A549 (cell line): ENCODE measurements around the gene LSP1. TPM values are rescaled to one million over a fixed set of nuclear protein-coding genes. Genes with fewer than 3 reads are reported as not detected.
"Not testable (repeated sequence)": the region's sequence is repeated elsewhere in the genome, so short reads cannot be mapped to it uniquely, and the experiment has no call there.

Source experiments
- ATAC-seq, 2 experiments: fragments of 200-7000 bp in 1 of 2; fragments of >200 bp in 1 of 2; cut with Nextera tagmentation in 1 of 2; cut with Tn5 transposase in 1 of 2; 3 replicates each; pipeline versions ENCODE4 v1.8.0 to v1.9.1; 2018 to 2020; ENCODE audit warnings: mild to moderate bottlenecking in 1 of 2, moderate library complexity in 1 of 2
- CTCF ChIA-PET: fragments of 300-600 bp; sonication (Branson Sonifier 250); formaldehyde crosslinking; extraction: SDS; loops from one replicate; lab custom pipeline; 2021; ENCODE audit warnings: antibody characterized with exemption, inconsistent platforms; lab: Yijun Ruan, JAX
- POLR2A ChIA-PET: fragments of 350-600 bp; formaldehyde crosslinking; extraction: SDS; loops from one replicate; lab custom pipeline; 2021; ENCODE audit warnings: antibody characterized with exemption, inconsistent platforms; lab: Yijun Ruan, JAX
- DNase-seq, 2 experiments: peaks; one replicate each; pipeline versions ENCODE4 v3.0.0 to v3.0.0-alpha.2; 2011 to 2016; ENCODE audit warnings: low read depth in 1 of 2, low spot score in 1 of 2
- FAIRE-seq: peaks from 2 replicates; lab custom pipeline; 2011; peaks lifted over from hg19 to GRCh38; lab: Jason Lieb, UNC
- H3K27ac ChIP-seq, 2 experiments: fragments of >200 bp; sonication (Bioruptor Twin); formaldehyde crosslinking; 3 replicates each; pipeline ENCODE4 v1.5.1; 2016 to 2017
- H3K4me1 ChIP-seq: fragments of >200 bp; sonication (Bioruptor Twin); formaldehyde crosslinking; 3 replicates; pipeline ENCODE4 v1.6.1; 2016
- H3K4me2 ChIP-seq: fragments of >200 bp; sonication (Bioruptor Twin); formaldehyde crosslinking; 3 replicates; pipeline ENCODE4 v1.6.1; 2016
- H3K4me3 ChIP-seq: fragments of >200 bp; sonication (Bioruptor Twin); formaldehyde crosslinking; 3 replicates; pipeline ENCODE4 v1.5.1; 2016
- H3K9me3 ChIP-seq: fragments of >200 bp; sonication (Bioruptor Twin); formaldehyde crosslinking; 3 replicates; pipeline ENCODE4 v1.6.1; 2016
- BHLHE40 ChIP-seq: IDR thresholded peaks from 2 replicates; pipeline ENCODE4 v1.6.1; 2012; ENCODE audit warnings: low read depth, low read length, inconsistent platforms
- EHF ChIP-seq: fragments of 250-450 bp; sonication (Bioruptor Pico); IDR thresholded peaks from 2 replicates; pipeline ENCODE4 v1.5.0; 2020; ENCODE audit warnings: mild to moderate bottlenecking
- EHMT2 ChIP-seq: fragments of 200-600 bp; sonication (generic); IDR thresholded peaks from 2 replicates; pipeline ENCODE4 v1.6.1; 2016; ENCODE audit warnings: antibody characterized with exemption, low read depth, mild to moderate bottlenecking, moderate library complexity
- ELK1 ChIP-seq: fragments of 150-350 bp; IDR thresholded peaks from 2 replicates; pipeline ENCODE4 v1.6.1; 2014; ENCODE audit warnings: low read depth, mild to moderate bottlenecking, low read length
- FOXS1 ChIP-seq: fragments of 250-450 bp; sonication (Bioruptor Pico); IDR thresholded peaks from 2 replicates; pipeline ENCODE4 v1.5.0; 2020; ENCODE audit warnings: mild to moderate bottlenecking, moderate library complexity
- HES2 ChIP-seq: fragments of >200 bp; sonication (Bioruptor Twin); formaldehyde crosslinking; IDR thresholded peaks from 2 replicates; pipeline ENCODE4 v1.6.1; 2016
- MAFK ChIP-seq: fragments of 450-650 bp; IDR thresholded peaks from 2 replicates; pipeline ENCODE4 v1.6.1; 2014; ENCODE audit not compliant: partially characterized antibody
- MAX ChIP-seq: IDR thresholded peaks from 2 replicates; pipeline ENCODE4 v1.6.1; 2012
- PBX3 ChIP-seq: IDR thresholded peaks from 2 replicates; pipeline ENCODE4 v1.6.1; 2012
- RNF2 ChIP-seq: fragments of 200-600 bp; sonication (generic); IDR thresholded peaks from 2 replicates; pipeline ENCODE4 v1.6.1; 2016; ENCODE audit warnings: low read depth, mild to moderate bottlenecking, antibody characterized with exemption, moderate library complexity, borderline replicate concordance
- ZFP36 ChIP-seq: fragments of 450-650 bp; IDR thresholded peaks from 2 replicates; pipeline ENCODE4 v1.6.1; 2014; ENCODE audit warnings: borderline replicate concordance; ENCODE audit not compliant: partially characterized antibody
- WGBS: methylation state at CpG from one replicate; pipeline ENCODE4 v1.1.6; 2017; ENCODE audit errors: missing lambda C conversion rate; 5-methylcytosine and 5-hydroxymethylcytosine counted together
- polyA plus RNA-seq, 4 experiments: library from polyadenylated mRNA; depleted of rRNA in 3 of 4; stranded (reverse); fragments of >200 nt; fragmentation: RNase III in 1 of 4; extraction: RNeasy Plus Mini Kit Qiagen cat#74134 plus additional on column Dnase treatment in 1 of 4; gene quantifications; 2 replicates in 3 of 4; 3 replicates in 1 of 4; pipeline ENCODE4 v1.2.3, GENCODE V29; 2011 to 2017

The LSP1 gene
- polyA plus RNA-seq, 2 of the 4 experiments (the other 2 are of a cell fraction): 0.67 to 3.5 TPM

- ATAC-seq: no peak
- no peak for DNase-seq
- H3K4me2 ChIP-seq: no peak overlapping the region
- H3K4me3 ChIP-seq: no peak overlapping the region
- H3K4me1 ChIP-seq: no peaks in the 10 kb centered on the region
- ChIA-PET POLR2A (no interaction called here), CTCF (interaction anchor here (0.8 to 10.1 kb wide), 9 partner anchors 9 to 279 kb away, joined by 3 to 334 read pairs (median 4); partner anchors contain the start of gene TNNT3)
- no peak for FAIRE-seq
- WGBS: 35% methylated on average over 5 of the region's 5 CpGs
- H3K9me3 ChIP-seq: no peaks in the 10 kb centered on the region
- TF ChIP-seq EHMT2 (no peak), RNF2 (no peak)
- no peak overlapping the region for H3K27ac ChIP-seq
Observed at GRCh38 chr11:1884303-1884700, 31.4 kb downstream of the LSP1 start.

GRCh38 chr11:1886551-1886950 lies 33.7 kb downstream of the LSP1 start:
- H3K4me1 ChIP-seq, DNase-seq, ATAC-seq, CTCF ChIA-PET, FAIRE-seq, H3K9me3 ChIP-seq, POLR2A ChIA-PET, H3K4me3 ChIP-seq, H3K4me2 ChIP-seq, H3K27ac ChIP-seq: not testable (repeated sequence)
- 39% methylated on average over 12 of the region's 13 CpGs for WGBS

- ATAC-seq (no peak; a peak in 2 of 6 replicates), DNase-seq (no peak), FAIRE-seq (no peak)
- no peak overlapping the region for H3K27ac ChIP-seq
- WGBS: 45% methylated on average over 11 of the region's 11 CpGs
- no peak overlapping the region for H3K4me2 ChIP-seq
- CTCF ChIA-PET: interaction anchor here (1.0 to 1.2 kb wide), 3 partner anchors 11 to 194 kb away, joined by 3 to 4 read pairs (median 4); no protein-coding TSS in a partner anchor
- no peaks in the 10 kb centered on the region for H3K4me1 ChIP-seq
- no peaks in the 10 kb centered on the region for H3K9me3 ChIP-seq
- POLR2A ChIA-PET: no interaction called here
- TF ChIP-seq PBX3: no peak
- no peak for TF ChIP-seq MAFK
- no peak for TF ChIP-seq RNF2
- no peak for TF ChIP-seq ELK1
- TF ChIP-seq MAX: no peak
- no peak for TF ChIP-seq EHF (CRISPR knock-in tag)
- no peak for TF ChIP-seq BHLHE40
- no peak for TF ChIP-seq FOXS1
- TF ChIP-seq ZFP36: no peak
- no peak overlapping the region for H3K4me3 ChIP-seq
Observed at GRCh38 chr11:1887451-1888346, 34.8 kb downstream of the LSP1 start.

- 16% methylated on average over 8 of the region's 9 CpGs for WGBS
Observed at GRCh38 chr11:1888347-1888753, 35.5 kb downstream of the LSP1 start.

More at GRCh38 chr11:1888347-1888753, 35.5 kb downstream of the LSP1 start:
- Histone ChIP-seq H3K27ac (no peak overlapping the region), H3K4me3 (no peak overlapping the region), H3K9me3 (no peaks in the 10 kb centered on the region), H3K4me2 (no peak overlapping the region), H3K4me1 (no peaks in the 10 kb centered on the region)
- no peak for TF ChIP-seq ZFP36
- no peak for TF ChIP-seq HES2
- FAIRE-seq (no peak), ATAC-seq (no peak), DNase-seq (no peak)
- POLR2A ChIA-PET: no interaction called here
- CTCF ChIA-PET: interaction anchor here (0.6 to 3.2 kb wide), 8 partner anchors 12 to 263 kb away, joined by 3 to 17 read pairs (median 4); no protein-coding TSS in a partner anchor
